Hematopoietic multipotent progenitor cell treated with erythropoietin and hydrocortisone succinate and interleukin-3 and kit ligand, for 17 days (in vitro differentiated cells): ENCODE results near the gene PLEKHF1.

Experiments
- DNase-seq: peaks from one replicate; pipeline ENCODE4 v3.0.0-alpha.2; 2015; ENCODE audit warnings: low spot score

The PLEKHF1 gene

GRCh38 chr19:29635963-29636362 is 29.3 kb upstream of the PLEKHF1 start:
- no peak for DNase-seq

DNA sequence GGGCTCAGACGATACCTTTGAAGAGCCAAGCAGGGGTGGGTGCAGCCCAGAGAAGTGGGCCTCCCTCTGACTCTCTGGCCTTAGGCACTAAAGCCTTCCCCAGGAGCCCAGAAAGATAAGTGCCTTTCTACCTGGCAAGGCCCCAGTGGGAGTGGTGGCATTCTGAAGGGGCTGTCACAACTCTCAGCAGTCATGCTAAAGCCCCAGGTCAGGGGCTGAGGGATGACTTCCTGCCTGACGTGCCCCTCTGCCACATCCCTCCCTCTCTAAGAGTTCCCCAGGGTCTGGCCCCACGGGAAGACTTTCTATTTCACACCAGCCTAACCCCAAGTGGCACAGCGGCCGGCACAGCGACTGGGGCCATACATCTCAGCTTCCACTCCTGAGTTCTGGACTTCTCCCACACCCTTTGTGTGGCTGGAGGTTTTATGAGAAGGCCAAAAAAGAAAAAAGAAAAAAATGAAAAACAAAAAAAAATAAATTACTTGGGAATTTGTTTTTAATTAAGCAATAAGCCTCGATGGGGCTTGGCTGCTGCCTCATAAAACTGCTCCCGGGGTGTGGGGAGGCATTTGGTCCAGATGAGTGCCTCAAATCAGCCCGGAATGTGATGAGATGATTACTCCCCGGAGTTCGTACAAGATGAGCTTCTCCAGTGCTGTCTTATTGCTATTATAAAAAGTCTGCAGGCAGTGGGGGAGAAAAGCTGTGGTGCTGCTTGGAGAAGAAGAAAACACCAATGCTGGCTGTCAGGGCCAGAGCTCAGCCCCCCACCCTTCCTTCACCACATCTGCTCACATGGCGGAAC is 28.5 kb upstream of the PLEKHF1 start:
- DNase-seq: no peak

- no peak for DNase-seq
Measured at GRCh38 chr19:29639086-29639485, 26.2 kb upstream of the PLEKHF1 start.

- no peak for DNase-seq
Measured at GRCh38 chr19:29640231-29640630, 25.0 kb upstream of the PLEKHF1 start.

DNA sequence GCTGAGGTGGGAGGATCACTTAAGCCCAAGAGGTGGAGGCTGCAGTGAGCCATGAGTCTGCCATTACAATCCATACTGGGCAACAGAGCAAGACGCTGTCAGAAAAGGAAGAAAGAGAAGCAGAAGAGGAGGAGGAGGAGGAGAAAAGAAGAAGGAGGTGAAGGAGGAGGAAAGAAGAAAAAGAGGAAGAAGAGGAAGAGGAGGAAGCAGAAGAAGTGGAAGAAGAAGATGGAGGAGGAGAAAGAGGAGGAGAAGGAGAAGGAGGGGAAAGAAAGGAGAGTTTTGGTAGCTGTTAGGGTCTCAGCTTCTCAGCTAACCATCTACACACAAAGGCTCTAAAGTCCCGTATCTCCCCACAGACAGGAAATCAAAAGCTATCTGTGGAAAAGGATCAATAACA is 23.7 kb upstream of the PLEKHF1 start:
- DNase-seq: no peak

DNA sequence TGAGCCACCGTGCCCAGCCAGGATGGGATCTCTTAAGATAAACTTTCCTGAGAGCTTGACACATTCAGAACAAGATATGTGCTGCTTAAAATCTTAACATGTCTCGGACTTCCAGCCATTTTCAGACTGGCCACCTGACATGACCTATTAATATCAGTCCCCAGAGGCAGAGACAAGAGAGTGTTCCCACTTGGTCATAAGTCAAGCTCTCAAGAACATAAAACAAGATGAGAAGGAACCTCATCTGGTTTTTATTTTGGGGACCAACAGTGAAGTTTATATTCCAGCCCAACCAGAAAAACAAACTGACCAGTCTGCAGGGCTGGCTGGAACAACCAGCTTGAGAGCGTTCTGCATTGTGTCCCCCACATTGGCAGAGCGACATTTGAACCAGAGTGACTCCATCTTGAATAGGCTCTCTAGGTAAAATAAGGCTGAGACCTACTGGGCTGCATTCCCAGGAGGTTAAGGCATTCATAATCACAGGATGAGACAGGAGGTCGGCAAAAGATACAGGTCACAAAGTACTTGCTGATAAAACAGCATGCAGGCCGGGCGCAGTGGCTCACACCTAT is 21.8 kb upstream of the PLEKHF1 start:
- no peak for DNase-seq

DNA sequence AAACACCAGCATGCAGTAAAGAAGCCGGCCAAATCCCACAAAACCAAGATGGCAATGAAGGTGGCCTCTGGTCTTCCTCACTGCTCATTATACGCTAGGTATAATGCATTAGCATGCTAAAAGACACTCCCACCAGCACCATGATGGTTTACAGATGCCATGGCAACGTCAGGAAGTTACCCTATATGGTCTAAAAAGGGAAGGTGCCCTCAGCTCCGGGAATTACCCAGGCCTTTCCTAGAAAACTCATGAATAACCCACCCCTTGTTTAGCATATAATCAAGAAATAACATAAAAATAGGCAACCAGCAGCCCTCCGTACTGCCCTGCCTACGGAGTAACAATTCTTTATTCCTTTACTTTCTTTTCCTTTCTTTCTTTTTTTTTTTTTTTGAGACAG is 21.1 kb upstream of the PLEKHF1 start:
- DNase-seq: no peak

DNA sequence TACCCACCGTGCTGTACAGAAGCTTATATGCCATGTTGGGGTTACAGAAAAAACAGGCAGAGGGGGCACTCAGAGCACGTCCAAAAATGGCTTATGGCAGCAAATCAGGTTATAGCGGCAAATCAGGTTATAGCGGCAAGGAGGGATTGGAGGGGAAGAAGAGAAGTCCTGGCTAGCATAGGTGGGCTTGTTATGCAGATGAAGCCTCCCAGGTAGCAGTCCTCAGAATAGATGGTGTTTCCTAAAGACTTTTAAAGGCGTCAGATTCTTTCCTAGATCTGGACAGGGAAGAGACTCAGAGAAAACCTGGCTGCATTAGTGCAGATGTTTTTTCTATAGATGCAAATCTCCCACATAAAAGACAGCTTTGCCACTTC is 19.8 kb upstream of the PLEKHF1 start:
- no peak for DNase-seq

DNA sequence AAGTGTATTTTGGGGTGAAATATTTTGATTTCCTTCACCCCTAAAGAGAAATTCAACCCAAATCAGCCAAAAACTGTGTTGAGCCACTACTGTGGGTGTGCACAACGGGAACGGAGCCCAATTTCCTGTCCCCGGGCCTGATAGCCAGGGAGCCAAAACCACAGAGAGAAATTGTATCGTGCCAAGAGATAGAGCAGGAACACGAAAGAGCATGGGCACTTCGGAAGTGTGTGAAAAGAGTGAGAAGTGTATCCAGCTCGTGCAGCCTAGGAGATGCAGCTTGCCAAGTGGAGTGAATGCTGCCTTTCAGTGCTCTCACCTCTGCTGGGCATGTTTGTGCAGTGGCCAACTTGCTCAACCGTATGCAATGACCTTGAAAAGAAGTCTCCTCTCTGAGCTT is 19.4 kb upstream of the PLEKHF1 start:
- DNase-seq: no peak

- no peak for DNase-seq
Measured at GRCh38 chr19:29650772-29651387, 14.4 kb upstream of the PLEKHF1 start.

GRCh38 chr19:29651622-29652394 is 13.5 kb upstream of the PLEKHF1 start:
- DNase-seq: no peak

- no peak for DNase-seq
Measured at GRCh38 chr19:29653398-29653797, 11.9 kb upstream of the PLEKHF1 start.

- no peak for DNase-seq
Measured at GRCh38 chr19:29655648-29656335, 9.5 kb upstream of the PLEKHF1 start.

DNA sequence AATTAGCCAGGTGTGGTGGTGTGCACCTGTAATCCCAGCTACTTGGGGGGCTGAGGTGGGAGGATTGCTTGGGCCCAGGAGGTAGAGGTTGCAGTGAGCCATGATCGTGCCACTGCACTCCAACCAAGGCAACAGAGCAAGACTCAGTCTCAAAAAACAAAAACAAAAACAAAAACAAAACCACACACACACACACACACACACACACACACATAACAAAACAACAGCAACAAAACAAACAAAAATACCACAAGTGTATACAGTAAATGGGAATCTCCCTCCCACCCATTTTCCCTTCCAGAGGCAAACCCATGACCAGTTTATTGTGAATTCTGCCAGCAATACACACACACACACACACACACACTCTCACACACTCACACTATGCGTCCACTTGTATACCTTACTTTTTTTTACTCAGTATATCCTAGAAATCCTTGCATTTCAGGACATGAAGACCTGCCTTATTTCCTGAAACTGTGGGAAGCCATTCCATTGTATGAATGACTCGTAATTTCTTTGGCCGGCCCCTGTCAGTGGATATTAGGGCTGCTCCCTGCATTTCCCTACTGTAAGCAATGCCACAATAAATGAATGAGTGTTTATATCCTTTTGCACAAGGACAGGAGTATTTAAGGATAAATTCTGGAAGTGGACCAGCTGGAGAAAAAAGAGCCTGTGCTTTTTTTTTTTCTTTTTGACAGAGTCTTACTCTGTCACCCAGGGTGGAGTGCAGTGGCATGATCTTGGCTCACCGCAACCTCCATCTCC is 6.9 kb upstream of the PLEKHF1 start:
- DNase-seq: no peak

GRCh38 chr19:29660835-29661234 is 4.4 kb upstream of the PLEKHF1 start:
- DNase-seq: no peak

DNA sequence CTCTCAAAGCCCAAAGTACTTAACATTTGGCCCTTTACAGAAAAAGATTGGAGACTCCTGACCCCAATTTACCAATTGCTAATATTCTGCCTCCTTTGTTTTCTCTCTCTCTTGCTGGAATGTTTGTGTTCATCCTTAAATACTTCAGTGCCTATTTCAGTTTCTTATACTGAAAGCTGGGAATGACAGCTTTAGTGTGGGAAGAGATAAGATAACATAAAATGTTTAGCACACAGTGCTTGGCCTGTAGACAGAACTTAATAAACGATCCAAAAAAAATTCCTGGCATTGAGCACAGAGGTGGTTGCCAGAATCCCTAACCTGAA is 3.0 kb upstream of the PLEKHF1 start:
- DNase-seq: no peak

GRCh38 chr19:29662604-29663404 is 2.5 kb upstream of the PLEKHF1 start:
- no peak for DNase-seq

DNA sequence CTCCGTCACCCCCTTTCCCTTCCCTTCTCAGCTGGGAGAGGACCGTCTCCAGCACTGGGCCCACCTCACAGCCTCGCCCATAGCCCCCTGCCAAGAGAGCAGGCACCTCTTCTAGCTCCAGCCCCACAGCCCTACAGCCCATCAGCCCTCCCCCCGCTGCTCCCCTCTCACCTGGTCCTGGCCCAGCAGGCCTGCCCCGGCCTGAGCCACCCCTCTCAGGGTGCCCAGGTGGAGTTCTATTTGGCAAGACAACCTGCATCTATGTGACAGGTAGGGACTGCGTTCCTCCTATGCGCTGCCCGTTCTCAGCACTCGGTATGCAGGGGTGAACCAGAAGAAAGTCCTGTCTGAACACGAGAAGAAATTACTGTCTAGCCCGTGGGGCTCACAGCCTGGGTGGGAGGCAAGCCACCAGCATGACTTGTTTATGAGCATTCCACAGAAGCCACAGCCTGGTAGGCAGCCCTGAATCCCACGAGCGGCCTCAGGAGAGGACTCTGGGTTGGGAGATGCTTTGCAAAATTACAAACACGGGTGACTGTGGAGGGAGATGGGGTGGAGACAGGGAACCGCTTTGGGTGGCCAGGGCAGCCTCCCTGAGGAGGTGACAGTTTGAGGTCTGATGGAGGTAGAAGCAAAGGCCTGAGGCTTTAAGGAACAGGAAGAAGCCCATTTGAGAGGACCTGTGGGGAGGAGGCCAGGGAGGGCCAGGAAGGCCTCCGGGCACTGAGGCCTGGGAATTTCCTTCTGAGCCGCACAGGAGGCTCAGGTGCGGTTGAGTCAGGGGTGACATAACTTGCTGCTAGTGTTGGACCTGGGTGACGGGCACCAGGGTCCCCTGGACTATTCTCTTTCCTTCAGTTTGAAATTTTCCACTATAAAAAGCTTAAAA is 1.2 kb upstream of the PLEKHF1 start:
- no peak for DNase-seq

- DNase-seq: no peak
Measured at GRCh38 chr19:29664753-29665214, 477 bp upstream of the PLEKHF1 start.
